GM19328 (cell line): Measurements from ENCODE around the gene NEK6.

ENCODE experiments used
- ATAC-seq: cut with Tn5 transposase; IDR thresholded peaks from one replicate; pipeline ENCODE4 v1.9.1; 2021; ENCODE audit warnings: mild to moderate bottlenecking, moderate library complexity; ENCODE audit not compliant: unreplicated experiment

Gene NEK6

GRCh38 chr9:124350494-124351263, 92.9 kb downstream of the NEK6 start:
- no peak for ATAC-seq

DNA sequence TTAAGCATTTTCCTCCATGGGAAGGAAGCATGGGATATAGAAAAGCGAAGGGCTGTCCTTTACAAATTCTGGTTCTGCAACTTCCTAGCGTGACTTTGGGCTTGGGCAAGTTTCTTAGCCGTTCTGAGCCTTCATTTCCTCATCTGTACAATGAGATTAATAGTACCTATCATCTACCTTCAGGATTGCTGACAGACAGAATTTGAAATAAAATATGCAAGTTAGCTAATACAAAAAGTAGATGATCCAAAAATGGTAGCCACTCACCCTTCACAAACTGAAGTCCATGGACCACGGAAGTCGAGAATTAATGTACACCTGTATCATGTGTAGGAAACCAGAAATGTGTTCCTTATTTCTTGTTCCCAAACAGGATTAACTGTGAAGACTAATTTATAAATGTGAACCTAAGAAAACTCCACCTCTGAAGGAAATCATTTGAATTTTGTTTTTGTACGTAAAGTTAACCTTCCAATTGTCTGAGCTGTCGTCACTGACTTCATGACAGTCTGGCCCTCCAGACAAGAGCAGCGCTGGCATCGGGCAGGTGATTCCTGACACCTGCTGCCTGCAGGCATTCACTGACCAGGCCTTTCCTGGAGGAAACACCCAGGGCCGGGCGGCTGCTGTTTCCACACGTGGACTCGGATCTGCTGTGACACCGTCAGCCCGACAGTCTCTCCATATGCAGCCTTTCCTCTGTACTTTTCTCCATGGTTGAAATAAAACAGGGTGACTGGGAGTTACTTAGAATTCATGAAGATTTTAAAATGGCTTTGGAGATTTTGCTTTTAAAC, 94.1 kb downstream of the NEK6 start:
- ATAC-seq = no peak

DNA sequence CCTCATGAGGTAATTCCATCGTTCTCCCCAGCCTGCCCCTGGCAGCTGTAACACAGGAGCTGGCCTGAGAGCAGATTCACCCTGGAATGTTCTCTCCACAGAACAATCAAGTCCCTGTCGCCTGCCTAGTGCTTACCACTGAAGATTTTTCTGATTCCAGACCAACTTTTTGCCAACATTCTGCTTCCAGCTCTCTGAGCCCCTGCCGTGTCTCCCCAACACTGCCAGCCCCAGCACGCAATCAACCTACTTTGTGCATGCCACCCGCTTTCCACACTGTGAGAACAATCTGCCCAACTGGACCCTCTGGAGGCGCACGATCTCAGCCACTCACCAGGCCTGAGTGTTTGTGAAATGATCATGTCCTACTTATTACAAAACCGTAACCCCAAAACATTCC, 94.9 kb downstream of the NEK6 start:
- ATAC-seq = no peak

DNA sequence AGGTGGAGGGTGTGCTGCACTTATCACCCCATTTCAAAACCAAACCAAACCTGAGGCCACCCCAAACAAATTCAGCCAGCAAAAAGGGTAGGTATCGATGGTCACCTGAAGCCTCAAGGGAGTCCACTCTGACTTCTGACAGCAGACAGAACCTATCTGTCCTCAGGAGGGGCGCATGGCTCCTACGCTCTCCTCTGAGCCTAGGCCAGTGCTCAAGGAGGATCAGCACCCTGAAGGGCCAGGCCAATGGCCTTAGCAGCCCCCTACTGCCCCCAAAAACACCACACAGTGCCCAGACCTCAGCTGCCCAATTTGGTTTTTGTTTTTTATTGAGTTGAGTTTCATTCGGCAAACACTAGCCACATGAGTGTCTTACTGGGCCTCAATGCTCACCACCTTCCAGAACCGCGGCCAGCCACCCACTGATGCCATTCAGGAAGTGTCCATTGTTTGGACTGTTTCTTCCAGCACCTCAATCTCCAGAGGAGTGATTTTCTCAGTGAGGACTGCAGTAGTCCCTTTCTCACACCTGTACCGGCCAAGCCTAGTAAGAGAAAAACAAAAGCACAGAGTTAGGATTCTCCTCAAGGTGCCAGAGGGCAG, 95.5 kb downstream of the NEK6 start:
- ATAC-seq = no peak

- ATAC-seq = no peak
Observed at GRCh38 chr9:124353811-124354274, 96.1 kb downstream of the NEK6 start.

DNA sequence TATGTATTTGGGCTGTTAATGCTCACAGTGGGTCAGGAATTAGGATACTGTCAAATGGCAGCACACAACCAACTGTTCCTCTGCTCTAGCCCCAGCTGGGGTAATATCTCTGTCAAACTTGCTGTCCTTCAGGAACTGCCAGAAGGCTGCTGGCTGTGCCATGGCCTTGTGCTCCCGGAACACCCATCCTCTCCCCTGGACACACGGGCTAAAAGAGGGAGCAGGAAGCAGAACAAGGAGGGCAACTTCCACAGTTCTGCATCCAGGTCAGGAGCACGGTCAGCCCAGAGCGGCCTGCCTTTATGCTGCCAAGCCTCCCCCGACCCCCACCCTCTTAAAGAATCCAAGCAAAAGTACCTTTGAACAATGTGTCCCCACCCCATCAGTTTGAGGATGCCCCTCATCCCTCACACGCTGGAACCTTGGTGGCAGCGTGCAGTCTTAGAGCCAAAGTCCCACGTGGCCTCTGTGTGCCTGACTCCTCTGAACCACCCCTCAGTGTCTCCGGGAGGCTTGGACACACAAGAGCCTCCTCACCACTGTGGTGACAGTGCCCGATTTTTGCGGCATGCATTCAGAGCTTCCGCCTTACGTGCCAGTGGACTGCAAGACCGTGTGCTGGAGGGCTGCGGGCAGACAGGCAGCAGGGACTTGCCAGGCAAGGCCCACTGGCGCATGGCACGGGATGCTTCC, 96.7 kb downstream of the NEK6 start:
- ATAC-seq = no peak

- no peak for ATAC-seq
Observed at GRCh38 chr9:124355039-124355940, 97.5 kb downstream of the NEK6 start.

DNA sequence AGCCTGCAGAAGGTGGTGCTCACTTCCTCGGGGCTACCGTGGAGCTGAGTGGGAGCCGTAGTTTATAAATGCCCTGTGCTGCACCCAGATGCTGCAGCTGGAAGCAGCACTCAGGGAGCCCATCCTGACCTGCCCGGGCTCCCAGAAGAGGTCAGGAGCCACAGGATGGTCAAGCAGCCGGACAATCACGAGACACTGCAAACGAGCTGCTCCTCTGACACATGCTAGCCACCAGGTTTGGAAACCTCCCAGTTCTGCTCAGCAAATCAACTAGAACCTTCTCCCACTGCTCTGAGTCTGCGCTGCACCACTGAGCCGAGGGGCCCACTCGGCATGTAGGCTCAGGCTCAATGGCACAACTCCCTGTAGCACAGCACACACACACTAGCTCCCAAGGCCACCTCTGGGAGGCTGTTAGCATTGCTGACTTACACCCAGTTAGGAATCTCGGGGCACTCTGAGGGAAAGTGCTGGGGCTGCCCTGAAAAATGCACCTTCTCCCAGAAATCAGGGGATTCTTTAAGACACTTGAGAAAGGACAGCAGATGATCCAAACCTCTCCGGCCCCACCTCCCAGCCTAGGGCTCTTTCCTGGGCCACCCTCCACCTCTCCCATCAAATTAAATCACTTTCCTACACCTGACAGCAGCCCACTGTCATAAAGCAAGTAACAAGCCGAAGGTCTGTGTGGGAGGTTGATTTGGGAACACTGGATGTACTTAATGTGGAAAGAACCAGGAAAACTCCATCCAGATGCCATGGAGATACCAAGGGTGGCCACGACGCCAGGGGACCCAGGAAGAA, 98.4 kb downstream of the NEK6 start:
- ATAC-seq = no peak

GRCh38 chr9:124356745-124357390, 99.1 kb downstream of the NEK6 start:
- no peak for ATAC-seq

DNA sequence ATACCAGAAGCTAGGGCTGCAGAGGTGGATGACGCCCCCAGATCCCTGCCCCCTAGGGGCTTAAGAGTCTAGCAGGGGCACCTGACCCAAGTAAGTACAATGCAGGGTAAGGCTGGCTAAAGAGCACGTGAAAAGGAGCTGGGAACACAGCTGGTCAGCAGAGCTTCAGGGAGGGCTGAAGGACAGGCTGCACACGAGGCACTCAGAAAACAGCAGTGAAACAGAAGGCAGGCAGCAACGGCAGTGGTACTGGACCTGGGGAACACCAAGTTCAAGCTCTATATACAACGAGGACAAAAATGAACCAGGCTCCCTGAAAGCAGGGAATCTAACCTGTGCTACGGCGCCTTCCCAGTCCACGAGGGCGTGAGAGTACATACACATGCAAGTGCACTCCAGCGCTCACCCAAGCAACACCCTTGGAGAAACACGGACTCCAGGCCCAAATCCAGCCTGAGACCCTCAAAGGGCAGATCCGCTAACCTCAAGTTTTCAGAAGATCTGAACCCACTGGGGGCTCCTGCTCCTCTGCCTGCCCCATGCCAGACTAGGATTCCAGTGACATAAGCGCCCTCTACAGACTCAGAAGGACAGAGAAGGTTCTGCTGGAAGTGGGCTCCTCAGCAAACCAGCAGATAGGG, 100.1 kb downstream of the NEK6 start:
- ATAC-seq = no peak

- ATAC-seq = no peak
Observed at GRCh38 chr9:124358631-124359030, 100.9 kb downstream of the NEK6 start.

DNA sequence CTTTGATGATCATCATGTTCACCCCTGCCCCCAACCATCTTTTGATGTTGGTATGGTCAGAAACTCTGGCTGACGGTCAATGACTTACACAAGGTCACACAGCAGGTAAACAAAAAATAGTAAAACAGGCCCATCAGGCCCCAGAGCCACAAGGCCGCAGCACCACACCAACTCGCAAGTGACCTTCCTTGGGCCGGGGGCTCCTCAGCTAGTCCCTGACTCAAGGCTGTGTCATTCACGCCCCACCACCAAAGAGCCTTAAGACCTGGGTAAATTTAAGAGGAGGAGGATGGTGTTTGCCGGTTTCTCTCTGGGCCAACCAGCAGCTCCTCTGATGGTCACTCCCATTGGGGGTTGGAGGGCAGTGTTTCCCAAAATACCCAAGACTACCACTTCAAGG, 101.7 kb downstream of the NEK6 start:
- ATAC-seq = no peak

DNA sequence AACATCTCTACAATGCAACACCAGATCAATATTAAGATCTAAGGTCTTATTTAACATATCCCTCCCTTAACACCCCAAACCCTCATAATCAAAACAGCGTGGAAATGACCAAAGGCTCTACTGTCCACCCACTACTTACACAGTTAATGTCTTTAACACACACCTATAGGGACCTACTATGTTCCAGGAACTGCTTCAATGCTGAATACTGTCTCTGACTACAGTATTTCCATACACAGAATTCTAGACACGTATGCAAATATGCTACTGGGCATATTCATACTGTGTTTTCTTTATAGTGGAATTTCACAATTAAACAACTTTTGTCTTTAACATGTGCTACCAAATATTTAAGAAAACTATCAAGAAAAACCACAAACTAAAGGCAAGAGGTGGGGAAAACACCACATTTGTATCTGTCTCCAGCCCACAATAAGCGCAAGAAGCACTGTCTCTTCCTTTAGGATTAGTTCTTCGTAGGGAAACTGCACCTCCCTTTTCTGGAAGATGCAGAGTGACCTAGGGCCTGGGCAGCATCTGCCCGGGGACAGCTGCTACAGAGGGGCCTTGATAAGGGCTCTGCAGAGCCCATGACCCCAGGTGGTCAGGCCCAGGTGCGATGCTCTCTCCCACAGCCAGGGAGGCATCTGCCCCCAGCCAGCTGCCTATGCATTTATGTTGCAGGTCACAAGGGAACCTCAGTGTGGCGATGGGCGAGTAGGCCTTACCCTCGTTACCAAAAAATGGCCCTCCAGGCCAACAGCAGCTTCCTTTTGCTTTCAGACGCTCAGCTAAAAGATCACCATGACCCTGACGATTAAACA, 102.3 kb downstream of the NEK6 start:
- no peak for ATAC-seq

DNA sequence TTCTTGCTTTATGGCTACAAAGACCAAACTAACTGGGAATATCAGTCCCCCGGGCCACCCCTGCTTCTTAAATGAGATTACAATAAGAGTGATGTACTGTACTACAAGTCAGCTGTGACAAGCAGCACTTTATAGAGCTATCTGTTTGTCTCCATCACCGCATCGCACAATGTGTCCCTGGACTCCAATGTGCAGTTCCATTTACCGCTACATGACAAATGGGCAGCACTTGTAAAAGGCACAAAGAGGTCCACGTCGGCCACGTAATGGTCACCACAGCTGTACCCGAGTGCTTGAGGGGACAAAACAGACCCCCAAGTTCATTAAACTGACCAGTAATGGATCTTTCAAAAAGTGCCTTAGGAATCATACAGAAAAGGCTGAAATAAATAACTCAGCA, 103.4 kb downstream of the NEK6 start:
- ATAC-seq = no peak

DNA sequence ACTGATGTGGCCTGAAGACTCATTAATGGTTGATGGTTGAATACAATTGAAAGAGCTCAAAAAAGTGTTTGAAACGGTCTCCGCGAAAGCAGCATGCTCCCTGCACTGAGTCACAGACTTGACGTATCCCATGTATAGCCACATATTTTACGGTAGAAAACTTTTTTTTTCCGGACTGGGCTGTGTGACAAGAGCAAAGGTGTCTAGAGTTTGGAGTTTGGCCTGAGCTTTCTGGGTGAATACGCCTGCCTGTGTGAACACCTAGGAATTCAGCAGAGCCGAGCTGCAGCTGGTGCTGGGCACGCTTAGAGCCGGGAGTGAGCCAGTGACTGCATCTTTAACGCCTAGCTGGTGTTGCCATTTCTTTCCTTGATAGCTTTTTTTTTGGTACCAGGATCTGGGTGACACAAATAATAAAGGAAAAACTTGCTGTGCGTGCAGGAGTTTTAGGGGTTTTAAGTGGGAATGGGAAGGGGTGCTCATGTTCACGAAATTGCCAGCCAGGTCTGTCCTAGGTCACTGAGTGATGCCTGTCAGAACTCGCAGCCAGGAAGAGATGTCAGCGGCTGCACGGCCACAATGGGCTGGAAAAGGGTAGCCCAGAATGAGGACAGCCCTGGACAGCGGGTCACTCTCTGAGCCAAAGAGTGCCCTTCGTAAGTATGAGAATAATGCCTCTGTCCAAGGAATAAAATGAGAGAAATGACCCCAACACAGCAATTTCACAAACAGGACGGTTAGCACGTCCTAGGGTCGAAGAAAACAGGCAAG, 105.8 kb downstream of the NEK6 start:
- no peak for ATAC-seq

DNA sequence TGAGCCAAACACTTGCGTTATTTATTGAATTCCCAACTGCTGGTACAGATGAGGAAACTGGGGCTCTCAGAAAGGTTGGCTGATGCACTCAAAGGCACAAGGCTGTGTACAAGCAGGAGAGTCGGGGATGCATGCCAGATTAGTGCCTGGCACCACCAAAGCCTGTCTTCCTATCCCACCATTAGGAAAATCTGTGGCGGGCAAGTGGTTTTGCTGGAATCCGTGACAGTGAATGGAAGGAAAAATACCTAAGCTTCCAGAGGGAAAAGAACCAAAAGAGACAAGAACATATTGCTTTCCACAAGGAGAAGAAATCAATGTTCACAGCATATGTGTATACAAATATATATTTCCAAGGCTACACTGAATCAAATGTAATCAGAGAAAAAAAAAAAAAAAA, 106.4 kb downstream of the NEK6 start:
- no peak for ATAC-seq

GRCh38 chr9:124365036-124365435, 107.3 kb downstream of the NEK6 start:
- ATAC-seq = no peak
